Measurements from ENCODE around the gene VIL1. TPM values are rescaled to one million over a fixed set of nuclear protein-coding genes. Genes with fewer than 3 reads are reported as not detected.

The VIL1 gene
- polyA plus RNA-seq, 1 donor from 2014 or later, result not detected

Small RNA genes lying within 50 kb of the gene (small RNA-seq; reads per million reads assigned to genes)
- gene MIR26B, result 14,149 to 17,736 (median 17,665) reads per million in 3 experiments

Other genes with a start within 250 kb of the VIL1 start
- 144 and 167 TPM in 2 replicates for gene ARPC2, start 201.9 kb upstream of the VIL1 start, polyA plus RNA-seq
- not detected in 2 replicates for gene GPBAR1, start 158.1 kb upstream of the VIL1 start, polyA plus RNA-seq
- gene AAMP, start 149.0 kb upstream of the VIL1 start, polyA plus RNA-seq, result 249 and 337 TPM in 2 replicates
- gene PNKD, start 148.6 kb upstream of the VIL1 start, polyA plus RNA-seq, result 52.1 and 59.7 TPM in 2 replicates
- gene TMBIM1, start 126.6 kb upstream of the VIL1 start, polyA plus RNA-seq, result not detected in 2 replicates
- not detected in 2 replicates for gene CATIP, start 62.3 kb upstream of the VIL1 start, polyA plus RNA-seq
- gene SLC11A1, start 36.9 kb upstream of the VIL1 start, polyA plus RNA-seq, result 0.04 TPM in 1 of 2 replicates, not detected in the other
- 0.97 and 1.3 TPM in 2 replicates for gene CTDSP1, start 19.3 kb upstream of the VIL1 start, polyA plus RNA-seq
- 16.5 and 20.2 TPM in 2 replicates for gene USP37, start 149.2 kb downstream of the VIL1 start, polyA plus RNA-seq
- 72.1 and 94.7 TPM in 2 replicates for gene CNOT9, start 149.7 kb downstream of the VIL1 start, polyA plus RNA-seq
- gene PLCD4, start 188.8 kb downstream of the VIL1 start, polyA plus RNA-seq, result 4.9 and 9.3 TPM in 2 replicates
- 4.8 and 6.4 TPM in 2 replicates for gene ZNF142, start 240.5 kb downstream of the VIL1 start, polyA plus RNA-seq
- 75.8 and 98.0 TPM in 2 replicates for gene BCS1L, start 240.6 kb downstream of the VIL1 start, polyA plus RNA-seq